ENCODE results near the gene R3HDM2.
"Not testable (repeated sequence)": the region's sequence is repeated elsewhere in the genome, so short reads cannot be mapped to it uniquely, and the experiment has no call there.

Gene R3HDM2

DNA sequence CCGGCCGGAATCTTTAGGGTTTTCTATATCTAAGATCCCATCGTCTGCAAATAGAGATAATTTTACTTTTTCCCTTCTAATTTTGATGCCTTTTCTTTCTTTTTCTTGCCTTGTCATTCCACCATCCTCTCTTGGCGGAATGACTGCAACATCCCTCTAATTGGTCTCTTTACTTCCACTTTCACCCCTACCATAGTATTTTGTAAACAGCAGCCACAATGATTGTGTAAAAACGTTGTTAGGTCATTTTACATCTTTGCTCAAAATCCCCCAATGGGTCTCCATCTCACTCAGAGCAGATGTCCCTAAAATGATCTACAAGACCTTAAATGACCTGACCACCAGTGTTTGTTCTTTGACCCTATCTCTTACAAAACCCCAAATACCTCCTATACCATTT is 99.9 kb downstream of the R3HDM2 start:
- TF ChIP-seq, protein P1, sequence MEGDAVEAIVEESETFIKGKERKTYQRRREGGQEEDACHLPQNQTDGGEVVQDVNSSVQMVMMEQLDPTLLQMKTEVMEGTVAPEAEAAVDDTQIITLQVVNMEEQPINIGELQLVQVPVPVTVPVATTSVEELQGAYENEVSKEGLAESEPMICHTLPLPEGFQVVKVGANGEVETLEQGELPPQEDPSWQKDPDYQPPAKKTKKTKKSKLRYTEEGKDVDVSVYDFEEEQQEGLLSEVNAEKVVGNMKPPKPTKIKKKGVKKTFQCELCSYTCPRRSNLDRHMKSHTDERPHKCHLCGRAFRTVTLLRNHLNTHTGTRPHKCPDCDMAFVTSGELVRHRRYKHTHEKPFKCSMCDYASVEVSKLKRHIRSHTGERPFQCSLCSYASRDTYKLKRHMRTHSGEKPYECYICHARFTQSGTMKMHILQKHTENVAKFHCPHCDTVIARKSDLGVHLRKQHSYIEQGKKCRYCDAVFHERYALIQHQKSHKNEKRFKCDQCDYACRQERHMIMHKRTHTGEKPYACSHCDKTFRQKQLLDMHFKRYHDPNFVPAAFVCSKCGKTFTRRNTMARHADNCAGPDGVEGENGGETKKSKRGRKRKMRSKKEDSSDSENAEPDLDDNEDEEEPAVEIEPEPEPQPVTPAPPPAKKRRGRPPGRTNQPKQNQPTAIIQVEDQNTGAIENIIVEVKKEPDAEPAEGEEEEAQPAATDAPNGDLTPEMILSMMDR (IDR thresholded peaks at IDR 0.05; ENCODE audit: low read depth, low read length, missing control alignments) = no peak
- no peak for DNase-seq (ENCODE audit: low read depth)
- H3K4me3 ChIP-seq (ENCODE audit: low read depth, low read length) = no peak overlapping the region

DNA sequence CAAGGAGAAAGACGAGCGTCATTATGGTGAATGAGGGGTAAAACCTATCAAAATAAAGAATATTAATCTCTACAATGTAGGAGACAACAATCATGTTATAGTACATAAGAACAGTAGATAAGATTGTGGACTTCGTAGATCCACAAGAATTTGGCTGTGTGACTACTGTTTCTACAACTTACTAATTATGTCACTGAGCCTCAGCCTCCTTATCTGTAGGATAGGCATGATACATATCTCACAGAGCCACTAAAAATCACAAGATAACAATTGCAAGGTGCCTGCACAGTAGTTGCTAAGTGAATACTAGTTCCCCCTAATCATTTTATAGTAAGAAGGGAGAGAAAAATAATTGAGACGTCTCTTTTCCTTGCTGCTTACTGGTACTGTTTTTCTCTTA is 101.6 kb downstream of the R3HDM2 start:
- TF ChIP-seq, protein P1 (IDR thresholded peaks at IDR 0.05; ENCODE audit: low read depth, low read length, missing control alignments) = no peak
- no peak overlapping the region for H3K4me3 ChIP-seq (ENCODE audit: low read depth, low read length)
- no peak for DNase-seq (ENCODE audit: low read depth)

DNA sequence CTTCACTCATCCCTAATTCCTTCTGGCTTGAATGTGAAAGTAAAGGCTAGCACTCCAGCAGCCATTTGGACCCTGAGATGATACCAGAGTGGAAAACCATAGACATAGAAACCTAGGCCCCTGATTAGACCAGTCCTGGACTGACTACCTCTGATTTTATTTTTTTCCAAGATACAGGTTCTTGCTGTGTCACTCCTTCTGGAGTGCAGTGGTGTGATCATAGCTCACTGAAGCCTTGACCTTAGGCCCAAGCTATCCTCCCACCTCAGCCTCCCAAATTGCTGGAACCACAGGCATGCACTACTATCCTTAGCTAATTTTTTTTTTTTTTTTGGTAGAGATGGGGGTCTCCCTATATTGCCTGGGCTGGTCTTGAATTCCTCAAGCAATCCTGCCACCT is 105.4 kb downstream of the R3HDM2 start:
- no peak for DNase-seq (ENCODE audit: low read depth)
- TF ChIP-seq, protein P1 (IDR thresholded peaks at IDR 0.05; ENCODE audit: low read depth, low read length, missing control alignments) = no peak
- H3K4me3 ChIP-seq (ENCODE audit: low read depth, low read length) = no peak overlapping the region

DNA sequence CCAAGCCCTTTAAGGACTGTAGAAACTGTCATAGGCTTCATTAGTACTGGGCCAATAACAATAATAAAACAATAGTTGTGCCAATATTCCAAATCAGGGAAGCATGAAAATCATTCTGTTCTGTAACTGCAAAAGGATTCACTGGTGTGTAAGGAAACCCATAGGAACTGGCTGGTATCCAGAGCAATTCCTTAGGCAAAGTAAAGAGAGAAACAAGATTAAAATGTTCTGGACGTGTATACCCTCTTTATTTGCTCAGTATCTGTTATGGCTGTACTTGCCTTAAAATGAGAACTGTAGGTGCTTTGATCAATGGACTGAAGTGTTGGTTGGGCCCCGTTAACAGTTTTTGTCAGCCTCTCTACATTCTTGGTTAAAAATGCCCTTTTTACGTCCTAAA is 107.4 kb downstream of the R3HDM2 start:
- TF ChIP-seq, protein P1 (IDR thresholded peaks at IDR 0.05; ENCODE audit: low read depth, low read length, missing control alignments) = no peak
- DNase-seq (ENCODE audit: low read depth) = no peak
- H3K4me3 ChIP-seq (ENCODE audit: low read depth, low read length) = no peak overlapping the region

DNA sequence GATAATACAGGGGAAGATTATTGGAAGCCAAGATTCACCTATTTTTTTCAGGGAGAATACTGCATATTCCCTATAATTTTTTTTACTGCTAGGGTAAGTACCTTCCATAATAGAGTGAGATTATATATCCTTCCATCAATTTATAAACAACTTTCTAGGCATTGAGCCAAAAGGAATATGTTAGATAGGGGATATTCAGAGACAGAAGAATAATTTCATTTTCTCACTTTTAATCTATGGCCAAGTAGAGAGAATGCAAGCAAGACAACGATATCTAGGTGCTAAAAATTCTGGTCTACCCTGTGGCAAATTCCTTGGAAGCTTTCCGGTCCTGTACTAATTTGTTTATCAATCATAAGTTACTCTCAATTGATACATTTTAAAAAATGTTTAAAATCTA is 110.2 kb downstream of the R3HDM2 start:
- DNase-seq (ENCODE audit: low read depth) = no peak
- TF ChIP-seq, protein P1 (IDR thresholded peaks at IDR 0.05; ENCODE audit: low read depth, low read length, missing control alignments) = no peak
- H3K4me3 ChIP-seq (ENCODE audit: low read depth, low read length) = no peak overlapping the region

DNA sequence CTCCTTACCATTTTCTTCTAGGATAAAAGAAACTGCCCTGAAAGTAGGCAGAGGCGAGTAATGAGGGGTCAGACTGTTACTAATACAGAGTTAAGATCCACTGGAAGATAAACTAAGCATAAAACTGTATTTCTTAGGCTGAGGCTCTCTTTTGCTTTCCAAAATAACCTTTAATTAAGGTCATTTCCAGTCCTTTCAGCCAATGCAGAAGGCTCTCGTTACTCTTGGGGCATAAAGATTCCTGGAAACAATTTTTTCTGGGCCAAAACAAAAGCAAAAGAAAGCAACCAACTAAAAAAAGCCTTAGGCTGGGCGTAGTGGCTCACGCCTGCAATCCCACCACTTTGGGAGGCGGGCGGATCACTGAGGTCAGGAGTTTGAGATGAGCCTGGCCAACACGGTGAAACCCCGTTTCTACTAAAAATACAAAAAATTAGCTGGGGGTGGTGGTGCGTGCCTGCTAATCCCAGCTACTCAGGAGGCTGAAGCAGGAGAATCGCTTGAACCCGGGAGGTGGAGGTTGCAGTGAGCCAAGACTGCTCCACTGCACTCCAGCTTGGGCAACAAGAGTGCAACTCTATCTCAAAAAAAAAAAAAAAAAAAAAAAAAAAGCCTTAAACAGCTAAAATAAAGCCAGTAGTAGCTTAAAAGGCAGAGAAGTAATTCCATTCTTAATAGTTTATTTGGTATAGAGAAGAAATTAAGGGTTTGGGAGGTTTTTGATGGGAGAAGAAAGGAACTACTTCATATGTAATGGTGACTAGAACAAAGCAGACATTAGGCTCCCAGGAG is 111.0 kb downstream of the R3HDM2 start:
- TF ChIP-seq, protein P1 (IDR thresholded peaks at IDR 0.05; ENCODE audit: low read depth, low read length, missing control alignments) = no peak
- no peak for DNase-seq (ENCODE audit: low read depth)

DNA sequence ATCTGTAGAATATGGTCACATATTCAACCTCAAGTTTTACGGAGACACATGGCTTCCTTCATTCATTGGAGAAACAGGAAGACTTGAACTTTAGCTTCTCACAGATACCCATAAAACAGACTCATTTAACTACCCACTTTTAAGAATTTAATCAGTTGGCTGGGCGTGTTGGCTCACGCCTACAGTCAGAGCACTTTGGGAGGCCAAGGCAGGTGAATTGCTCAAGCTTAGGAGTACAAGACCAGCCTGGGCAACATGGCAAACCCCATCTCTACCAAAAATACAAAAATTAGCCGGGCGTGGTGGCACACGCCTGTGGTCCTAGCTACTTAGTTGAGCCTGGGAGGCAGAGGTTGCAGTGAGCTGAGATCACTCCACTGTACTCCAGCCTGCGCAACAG is 115.2 kb downstream of the R3HDM2 start:
- no peak for DNase-seq (ENCODE audit: low read depth)
- TF ChIP-seq, protein P1 (IDR thresholded peaks at IDR 0.05; ENCODE audit: low read depth, low read length, missing control alignments) = no peak
- no peak overlapping the region for H3K4me3 ChIP-seq (ENCODE audit: low read depth, low read length)

More for the DNA sequence above, 111.0 kb downstream of the R3HDM2 start:
- H3K4me3 ChIP-seq (ENCODE audit: low read depth, low read length) = no peak overlapping the region

DNA sequence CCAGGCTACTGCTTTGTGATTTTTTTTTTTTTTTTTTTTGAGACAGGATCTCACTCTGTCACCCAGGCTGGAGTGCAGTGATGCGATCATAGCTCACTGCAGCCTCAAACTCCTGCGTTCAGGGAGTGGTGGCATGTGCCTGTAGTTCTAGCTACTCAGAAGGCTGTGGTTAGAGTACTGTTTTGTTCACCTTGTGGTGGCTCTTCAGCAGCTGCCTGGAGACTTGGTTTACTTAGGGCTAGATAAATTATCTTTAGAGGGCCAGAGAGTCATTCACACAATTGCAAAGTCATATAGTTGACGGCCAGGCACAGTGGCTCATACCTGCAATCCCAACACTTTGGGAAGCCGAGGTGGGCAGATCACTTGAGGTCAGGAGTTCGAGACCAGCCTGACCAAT is 118.6 kb downstream of the R3HDM2 start:
- not testable (repeated sequence) for DNase-seq (ENCODE audit: low read depth); H3K4me3 ChIP-seq (ENCODE audit: low read depth, low read length)
